MCF 10A (cell line): ENCODE measurements around the gene PARP4. TPM values are rescaled to one million over a fixed set of nuclear protein-coding genes. Genes with fewer than 3 reads are reported as not detected.
"Not testable (repeated sequence)": the region's sequence is repeated elsewhere in the genome, so short reads cannot be mapped to it uniquely, and the experiment has no call there.

ENCODE experiments used
- BruUV-seq: library from RNA; stranded (reverse); fragments of 400-500 nt; replicated peaks from 2 replicates; lab custom pipeline; 2021; lab: Mats Ljungman, UMichigan
- CTCF ChIA-PET: fragments of 300-600 bp; sonication (Branson Sonifier 250); formaldehyde crosslinking; extraction: SDS; loops from one replicate; lab custom pipeline; 2021; ENCODE audit warnings: antibody characterized with exemption, inconsistent platforms; lab: Yijun Ruan, JAX
- POLR2A ChIA-PET: fragments of 300-600, 350-650 bp; sonication (Branson Sonifier 250); formaldehyde crosslinking; extraction: SDS; loops from one replicate; lab custom pipeline; 2020; ENCODE audit warnings: antibody characterized with exemption, inconsistent platforms; lab: Yijun Ruan, JAX
- DNase-seq: peaks from one replicate; pipeline ENCODE4 v3.0.0-alpha.2; 2018; ENCODE audit not compliant: unreplicated experiment
- H3K27ac Mint-ChIP-seq: one replicate; pipeline ENCODE4 v1.8.0; 2022; ENCODE audit warnings: mild to moderate bottlenecking, low read depth, mixed read lengths; ENCODE audit not compliant: unreplicated experiment
- H3K27me3 Mint-ChIP-seq: one replicate; pipeline ENCODE4 v1.8.0; 2022; ENCODE audit warnings: mixed read lengths; ENCODE audit not compliant: insufficient read depth, unreplicated experiment
- H3K36me3 Mint-ChIP-seq: one replicate; pipeline ENCODE4 v1.8.0; 2022; ENCODE audit warnings: mild to moderate bottlenecking, moderate library complexity, mixed read lengths; ENCODE audit not compliant: insufficient read depth, unreplicated experiment
- H3K4me1 Mint-ChIP-seq: one replicate; pipeline ENCODE4 v1.8.0; 2022; ENCODE audit warnings: mixed read lengths; ENCODE audit not compliant: insufficient read depth, unreplicated experiment
- H3K4me3 Mint-ChIP-seq: one replicate; pipeline ENCODE4 v1.8.0; 2022; ENCODE audit warnings: mild to moderate bottlenecking, moderate library complexity, mixed read lengths; ENCODE audit not compliant: unreplicated experiment
- H3K9me3 Mint-ChIP-seq: one replicate; pipeline ENCODE4 v1.8.0; 2022; ENCODE audit warnings: mixed read lengths; ENCODE audit not compliant: unreplicated experiment
- intact Hi-C: fragments of 100-400 bp; cut with micrococcal nuclease; formaldehyde crosslinking; loops from 2 replicates; pipeline ENCODE4 v1.14.1; 2022
- total RNA-seq: library from RNA; stranded (reverse); gene quantifications from 2 replicates; pipeline ENCODE4 v1.2.3, GENCODE V29; 2022
- TF ChIP-seq, protein P1 (sequence below): fragments of 200-600 bp; IDR thresholded peaks from one replicate; pipeline ENCODE4 v1.8.0; 2022; ENCODE audit warnings: antibody characterized with exemption, mild to moderate bottlenecking; ENCODE audit not compliant: unreplicated experiment

PARP4 gene
- total RNA-seq, 1 experiment from 2014 or later: 30.9 TPM

DNA sequence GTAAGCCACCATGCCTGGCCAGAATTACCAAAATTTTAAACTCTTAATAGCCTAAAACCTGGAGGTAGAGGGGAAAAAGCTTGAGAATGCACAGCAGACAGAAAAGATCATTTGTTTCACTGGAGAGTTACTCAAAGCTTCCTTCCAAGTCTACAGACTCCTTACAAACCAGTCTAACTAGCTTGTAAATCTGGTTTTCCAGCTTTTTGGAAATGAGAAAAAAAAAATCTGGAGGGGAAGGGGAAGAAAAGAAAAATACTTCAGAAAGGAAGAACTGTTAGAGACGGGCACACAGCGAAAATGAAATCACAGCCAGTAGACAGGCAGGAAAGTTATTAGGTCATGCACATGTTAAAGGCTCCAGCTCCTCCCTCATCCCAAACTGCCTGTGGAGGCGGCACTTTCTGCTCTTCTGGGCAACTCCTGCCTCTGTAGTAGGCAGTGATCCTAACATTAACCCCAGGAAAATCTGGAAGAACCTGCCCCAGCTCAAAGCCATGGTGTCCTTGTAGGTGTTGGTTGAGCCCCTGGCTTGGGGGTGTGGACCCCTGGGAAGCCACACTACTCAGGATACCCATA is 17.3 kb downstream of the PARP4 start:
- Mint-ChIP-seq H3K4me1 (no peaks in the 10 kb centered on the region), H3K27me3 (no peaks in the 10 kb centered on the region), H3K9me3 (no peaks in the 10 kb centered on the region), H3K27ac (no peak overlapping the region), H3K4me3 (no peak overlapping the region), H3K36me3 (peaks cover 95% of the 10 kb centered on the region)
- ChIA-PET POLR2A (no interaction called here), CTCF (interaction anchor here (0.5 to 0.7 kb wide), 4 partner anchors 31 to 418 kb away, joined by 3 to 6 read pairs (median 4); no protein-coding TSS in a partner anchor)
- BruUV-seq: no TSS peak
- TF ChIP-seq, protein P1, sequence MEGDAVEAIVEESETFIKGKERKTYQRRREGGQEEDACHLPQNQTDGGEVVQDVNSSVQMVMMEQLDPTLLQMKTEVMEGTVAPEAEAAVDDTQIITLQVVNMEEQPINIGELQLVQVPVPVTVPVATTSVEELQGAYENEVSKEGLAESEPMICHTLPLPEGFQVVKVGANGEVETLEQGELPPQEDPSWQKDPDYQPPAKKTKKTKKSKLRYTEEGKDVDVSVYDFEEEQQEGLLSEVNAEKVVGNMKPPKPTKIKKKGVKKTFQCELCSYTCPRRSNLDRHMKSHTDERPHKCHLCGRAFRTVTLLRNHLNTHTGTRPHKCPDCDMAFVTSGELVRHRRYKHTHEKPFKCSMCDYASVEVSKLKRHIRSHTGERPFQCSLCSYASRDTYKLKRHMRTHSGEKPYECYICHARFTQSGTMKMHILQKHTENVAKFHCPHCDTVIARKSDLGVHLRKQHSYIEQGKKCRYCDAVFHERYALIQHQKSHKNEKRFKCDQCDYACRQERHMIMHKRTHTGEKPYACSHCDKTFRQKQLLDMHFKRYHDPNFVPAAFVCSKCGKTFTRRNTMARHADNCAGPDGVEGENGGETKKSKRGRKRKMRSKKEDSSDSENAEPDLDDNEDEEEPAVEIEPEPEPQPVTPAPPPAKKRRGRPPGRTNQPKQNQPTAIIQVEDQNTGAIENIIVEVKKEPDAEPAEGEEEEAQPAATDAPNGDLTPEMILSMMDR: no peak
- no peak for DNase-seq
- intact Hi-C loops: no loop called here

DNA sequence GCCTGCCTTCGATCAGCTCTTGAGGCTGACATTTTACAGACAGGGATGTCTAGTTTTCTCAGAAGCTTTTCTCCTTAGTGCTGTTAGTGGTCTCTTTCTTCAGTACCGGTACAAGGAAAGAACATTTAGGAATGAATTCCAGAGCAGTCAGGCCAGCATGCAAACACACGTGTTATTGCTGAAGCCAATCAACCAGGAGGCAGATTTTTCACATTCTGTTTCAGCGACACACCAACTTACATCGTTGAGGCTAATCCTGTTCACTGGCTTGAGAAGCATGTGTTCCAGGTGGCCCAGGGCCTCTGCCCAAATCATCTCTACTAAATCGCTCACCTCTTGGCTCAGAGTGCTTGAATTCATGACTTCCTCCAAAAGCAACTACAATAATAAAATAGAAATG is 19.2 kb downstream of the PARP4 start:
- Mint-ChIP-seq H3K36me3 (peaks cover 98% of the 10 kb centered on the region), H3K27me3 (no peaks in the 10 kb centered on the region), H3K27ac (no peak overlapping the region), H3K9me3 (no peaks in the 10 kb centered on the region), H3K4me1 (no peaks in the 10 kb centered on the region), H3K4me3 (no peak overlapping the region)
- ChIA-PET POLR2A (interaction anchor here (0.6 kb wide), 1 partner anchor 209 kb away, joined by 3 read pairs; no protein-coding TSS in a partner anchor), CTCF (no interaction called here)
- no peak for DNase-seq
- TF ChIP-seq, protein P1: no peak
- no TSS peak for BruUV-seq
- intact Hi-C loops: no loop called here

DNA sequence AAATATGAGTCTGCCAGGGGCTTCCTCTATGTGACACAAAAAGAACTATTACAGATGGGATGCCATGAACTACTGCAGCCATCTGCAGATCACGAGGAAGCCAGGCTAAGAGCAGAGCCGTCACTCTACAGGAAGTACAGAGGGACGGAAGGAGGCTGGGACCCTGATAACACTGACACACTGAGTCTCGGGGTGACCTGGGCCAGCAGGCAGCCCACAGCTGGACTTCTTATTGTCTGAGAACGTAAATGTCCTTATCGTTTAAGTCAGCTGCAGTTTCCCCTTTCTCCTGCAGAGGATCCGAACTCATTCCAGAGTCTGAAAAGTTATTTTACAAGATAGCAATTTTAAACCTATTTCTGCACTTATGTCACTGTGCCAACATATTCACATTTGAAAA is 20.7 kb downstream of the PARP4 start:
- no peak for DNase-seq
- H3K4me1 Mint-ChIP-seq: no peaks in the 10 kb centered on the region
- TF ChIP-seq, protein P1: no peak
- peaks cover 97% of the 10 kb centered on the region for H3K36me3 Mint-ChIP-seq
- no peaks in the 10 kb centered on the region for H3K27me3 Mint-ChIP-seq
- POLR2A ChIA-PET: no interaction called here
- no peaks in the 10 kb centered on the region for H3K9me3 Mint-ChIP-seq
- H3K4me3 Mint-ChIP-seq: no peak overlapping the region
- CTCF ChIA-PET: no interaction called here
- BruUV-seq: no TSS peak
- intact Hi-C loops: no loop called here
- H3K27ac Mint-ChIP-seq: no peak overlapping the region

DNA sequence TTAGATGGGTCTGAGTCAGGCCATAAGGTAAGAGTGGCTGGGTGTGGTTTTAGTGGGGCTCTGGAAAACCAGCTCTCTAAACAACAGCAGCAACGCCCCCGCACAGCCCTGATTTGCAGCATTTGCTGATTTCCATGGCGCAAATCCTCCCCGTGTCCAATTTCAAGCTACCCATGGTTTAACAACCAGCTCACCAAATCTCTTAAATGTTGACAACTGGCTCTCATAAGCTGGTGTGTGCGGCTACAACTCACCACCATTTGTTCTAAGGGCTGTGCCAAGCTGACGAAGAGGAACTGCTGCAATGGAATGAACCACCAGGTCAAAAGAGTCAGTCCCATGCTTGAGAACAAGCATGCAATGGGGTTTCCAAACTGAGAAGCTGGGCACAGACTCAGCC is 22.9 kb downstream of the PARP4 start:
- no peak for DNase-seq
- no peak overlapping the region for H3K27ac Mint-ChIP-seq
- H3K9me3 Mint-ChIP-seq: no peaks in the 10 kb centered on the region
- intact Hi-C loops: no loop called here
- CTCF ChIA-PET: interaction anchor here (1.1 kb wide), 1 partner anchor 81 kb away, joined by 3 read pairs; no protein-coding TSS in a partner anchor
- no peak overlapping the region for H3K4me3 Mint-ChIP-seq
- H3K27me3 Mint-ChIP-seq: no peaks in the 10 kb centered on the region
- POLR2A ChIA-PET: no interaction called here
- H3K36me3 Mint-ChIP-seq: peaks cover 95% of the 10 kb centered on the region
- no TSS peak for BruUV-seq
- TF ChIP-seq, protein P1: no peak
- no peaks in the 10 kb centered on the region for H3K4me1 Mint-ChIP-seq

DNA sequence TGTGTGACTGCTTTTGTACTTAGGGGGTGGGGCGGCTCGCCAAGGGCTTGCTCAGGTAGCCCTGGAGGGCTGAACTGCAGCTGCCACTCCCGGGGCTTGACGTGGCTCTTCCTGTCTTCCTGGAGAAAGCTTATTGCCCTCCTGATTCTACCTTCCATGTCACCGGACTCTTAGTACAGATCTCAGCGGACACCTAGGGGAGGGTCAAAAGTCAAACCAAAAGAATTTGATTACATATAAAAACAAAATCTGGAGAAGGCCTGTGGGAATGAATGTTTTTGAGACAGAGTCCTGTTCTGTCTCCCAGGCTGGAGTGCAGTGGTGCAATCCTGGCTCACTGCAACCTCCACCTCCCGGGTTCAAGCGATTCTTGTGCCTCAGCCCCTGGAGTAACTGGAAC is 24.5 kb downstream of the PARP4 start:
- DNase-seq, H3K4me1 Mint-ChIP-seq, H3K27me3 Mint-ChIP-seq, intact Hi-C loops, CTCF ChIA-PET, H3K9me3 Mint-ChIP-seq, H3K27ac Mint-ChIP-seq, H3K4me3 Mint-ChIP-seq, POLR2A ChIA-PET, BruUV-seq: not testable (repeated sequence)
- peaks cover 92% of the 10 kb centered on the region for H3K36me3 Mint-ChIP-seq

DNA sequence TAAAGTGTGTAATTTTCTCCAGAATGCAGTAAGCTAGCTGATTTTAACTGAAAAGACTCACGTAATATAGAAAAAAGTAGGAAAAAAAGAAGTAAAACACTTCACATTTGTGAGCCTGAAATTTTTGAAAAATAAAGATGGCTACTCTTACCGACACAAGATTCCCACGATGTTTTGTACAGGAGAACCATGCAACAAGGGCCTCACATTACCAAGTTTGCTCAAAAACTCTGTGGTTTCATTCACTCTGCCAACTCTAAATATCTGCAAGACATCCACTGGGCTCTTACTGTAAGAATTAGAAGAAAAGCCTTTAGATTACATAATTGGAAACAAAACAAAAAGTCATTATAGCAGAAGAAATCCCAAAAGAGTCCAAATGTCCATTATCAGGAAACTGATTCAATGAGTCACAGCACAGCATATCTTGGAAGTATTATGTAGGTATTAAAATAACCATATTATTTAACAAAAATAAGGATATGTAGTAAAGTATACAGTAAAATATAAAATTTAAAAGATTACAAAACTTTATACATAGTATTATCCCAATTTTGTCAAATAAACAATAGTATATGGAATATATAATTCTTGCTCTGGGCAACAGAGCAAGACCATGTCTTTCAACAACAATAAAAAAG is 26.4 kb downstream of the PARP4 start:
- POLR2A ChIA-PET, DNase-seq, H3K4me1 Mint-ChIP-seq, CTCF ChIA-PET, BruUV-seq, H3K9me3 Mint-ChIP-seq, intact Hi-C loops, H3K4me3 Mint-ChIP-seq, H3K27ac Mint-ChIP-seq, H3K27me3 Mint-ChIP-seq: not testable (repeated sequence)
- peaks cover 93% of the 10 kb centered on the region for H3K36me3 Mint-ChIP-seq
